Ovary (tissue), 3 donors: ENCODE measurements around the gene HSD11B2.

Source experiments
- EP300 ChIP-seq: sonication (generic); formaldehyde crosslinking; IDR thresholded peaks from one replicate; pipeline ENCODE4 v1.6.1; 2017; ENCODE audit warnings: antibody characterized with exemption
- TF ChIP-seq, protein P1 (sequence below), 3 donors: fragments of 450-650 bp in 2 of 3; fragments of 200-600 bp in 1 of 3; IDR thresholded peaks; one replicate each; pipeline versions ENCODE4 v1.5.1 to v1.8.0; 2016 to 2022; ENCODE audit warnings: antibody characterized with exemption in 3 of 3, mild to moderate bottlenecking in 1 of 3
- donor health status: DM: no; HTN: no; CAD: no.

DNA sequence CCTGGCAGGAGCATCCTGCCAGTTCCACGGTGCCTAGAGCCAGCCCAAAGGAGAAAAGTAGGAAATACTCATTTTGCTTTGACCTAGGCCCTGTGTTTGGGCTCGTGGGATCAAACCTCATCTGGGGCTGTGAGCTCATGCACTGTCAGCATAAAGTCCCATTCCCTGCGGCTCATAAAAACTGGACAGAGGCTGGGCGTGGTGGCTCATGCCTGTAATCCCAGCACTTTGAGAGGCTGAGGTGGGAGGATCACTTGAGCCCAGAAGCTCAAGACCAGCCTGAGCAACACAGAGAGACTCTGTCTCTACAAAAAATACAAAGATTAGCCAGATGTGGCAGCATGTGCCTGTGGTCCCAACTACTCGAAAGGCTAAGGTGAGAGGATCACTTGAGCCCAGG is 32.1 kb downstream of the HSD11B2 start:
- TF ChIP-seq, protein P1, sequence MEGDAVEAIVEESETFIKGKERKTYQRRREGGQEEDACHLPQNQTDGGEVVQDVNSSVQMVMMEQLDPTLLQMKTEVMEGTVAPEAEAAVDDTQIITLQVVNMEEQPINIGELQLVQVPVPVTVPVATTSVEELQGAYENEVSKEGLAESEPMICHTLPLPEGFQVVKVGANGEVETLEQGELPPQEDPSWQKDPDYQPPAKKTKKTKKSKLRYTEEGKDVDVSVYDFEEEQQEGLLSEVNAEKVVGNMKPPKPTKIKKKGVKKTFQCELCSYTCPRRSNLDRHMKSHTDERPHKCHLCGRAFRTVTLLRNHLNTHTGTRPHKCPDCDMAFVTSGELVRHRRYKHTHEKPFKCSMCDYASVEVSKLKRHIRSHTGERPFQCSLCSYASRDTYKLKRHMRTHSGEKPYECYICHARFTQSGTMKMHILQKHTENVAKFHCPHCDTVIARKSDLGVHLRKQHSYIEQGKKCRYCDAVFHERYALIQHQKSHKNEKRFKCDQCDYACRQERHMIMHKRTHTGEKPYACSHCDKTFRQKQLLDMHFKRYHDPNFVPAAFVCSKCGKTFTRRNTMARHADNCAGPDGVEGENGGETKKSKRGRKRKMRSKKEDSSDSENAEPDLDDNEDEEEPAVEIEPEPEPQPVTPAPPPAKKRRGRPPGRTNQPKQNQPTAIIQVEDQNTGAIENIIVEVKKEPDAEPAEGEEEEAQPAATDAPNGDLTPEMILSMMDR (IDR thresholded peaks at IDR 0.05) = no peak
- TF ChIP-seq EP300 = no peak
